ENCODE results near the gene XCL1.
A peak's percentile ranks its signal among the peaks of the same experiment; 100 is the strongest.

XCL1 gene

GRCh38 chr1:168608796-168609715 lies 32.7 kb downstream of the XCL1 start:
- H3K4me1 ChIP-seq (ENCODE audit: low read length), result no peaks in the 10 kb centered on the region
- H4K20me1 ChIP-seq (ENCODE audit: insufficient read depth, low read length), result no peaks in the 10 kb centered on the region
- no peak overlapping the region for H3K27ac ChIP-seq (ENCODE audit: low read length)
- no peaks in the 10 kb centered on the region for H3K27me3 ChIP-seq (ENCODE audit: low read depth, low read length)
- no peak overlapping the region for H3K4me3 ChIP-seq (ENCODE audit: low read length)
- no peak overlapping the region for H2AFZ ChIP-seq (ENCODE audit: low read depth, low read length)
- no peaks in the 10 kb centered on the region for H3K79me2 ChIP-seq (ENCODE audit: low read length)
- TF ChIP-seq EZH2phosphoT487 (IDR thresholded peaks at IDR 0.05; ENCODE audit: low read depth) (no peak), CTCF (IDR thresholded peaks at IDR 0.05; ENCODE audit: low read depth, low read length) (no peak)
- no peaks in the 10 kb centered on the region for H3K36me3 ChIP-seq (replicated peaks; ENCODE audit: low read depth, low read length)
- no peak overlapping the region for H3K9ac ChIP-seq (ENCODE audit: low read length)
- no peak overlapping the region for H3K4me2 ChIP-seq (ENCODE audit: low read length)
- H3K9me3 ChIP-seq (ENCODE audit: insufficient read depth, low read length), result no peaks in the 10 kb centered on the region

GRCh38 chr1:168609741-168610510 lies 33.5 kb downstream of the XCL1 start:
- Histone ChIP-seq H3K9me3 (ENCODE audit: insufficient read depth, low read length) (no peaks in the 10 kb centered on the region), H3K36me3 (replicated peaks; ENCODE audit: low read depth, low read length) (no peaks in the 10 kb centered on the region), H3K9ac (ENCODE audit: low read length) (no peak overlapping the region), H3K27ac (ENCODE audit: low read length) (no peak overlapping the region), H2AFZ (ENCODE audit: low read depth, low read length) (no peak overlapping the region), H4K20me1 (ENCODE audit: insufficient read depth, low read length) (no peaks in the 10 kb centered on the region), H3K4me1 (ENCODE audit: low read length) (no peaks in the 10 kb centered on the region), H3K4me3 (ENCODE audit: low read length) (no peak overlapping the region), H3K79me2 (ENCODE audit: low read length) (no peaks in the 10 kb centered on the region), H3K4me2 (ENCODE audit: low read length) (no peak overlapping the region), H3K27me3 (ENCODE audit: low read depth, low read length) (no peaks in the 10 kb centered on the region)
- TF ChIP-seq CTCF (IDR thresholded peaks at IDR 0.05; ENCODE audit: low read depth, low read length), result peak; percentile 15; the same call in 1 of the 2 replicates
- no peak for TF ChIP-seq EZH2phosphoT487 (IDR thresholded peaks at IDR 0.05; ENCODE audit: low read depth)

GRCh38 chr1:168613038-168613451 lies 36.6 kb downstream of the XCL1 start:
- no peak overlapping the region for H2AFZ ChIP-seq (ENCODE audit: low read depth, low read length)
- H3K4me1 ChIP-seq (ENCODE audit: low read length), result no peaks in the 10 kb centered on the region
- H3K9me3 ChIP-seq (ENCODE audit: insufficient read depth, low read length), result no peaks in the 10 kb centered on the region
- TF ChIP-seq EZH2phosphoT487 (IDR thresholded peaks at IDR 0.05; ENCODE audit: low read depth) (no peak), CTCF (IDR thresholded peaks at IDR 0.05; ENCODE audit: low read depth, low read length) (no peak)
- no peak overlapping the region for H3K4me3 ChIP-seq (ENCODE audit: low read length)
- no peaks in the 10 kb centered on the region for H3K36me3 ChIP-seq (replicated peaks; ENCODE audit: low read depth, low read length)
- no peak overlapping the region for H3K27ac ChIP-seq (ENCODE audit: low read length)
- H3K4me2 ChIP-seq (ENCODE audit: low read length), result no peak overlapping the region
- no peaks in the 10 kb centered on the region for H3K27me3 ChIP-seq (ENCODE audit: low read depth, low read length)
- H3K79me2 ChIP-seq (ENCODE audit: low read length), result no peaks in the 10 kb centered on the region
- no peak overlapping the region for H3K9ac ChIP-seq (ENCODE audit: low read length)
- H4K20me1 ChIP-seq (ENCODE audit: insufficient read depth, low read length), result no peaks in the 10 kb centered on the region

GRCh38 chr1:168613691-168614231 lies 37.4 kb downstream of the XCL1 start:
- Histone ChIP-seq H3K36me3 (replicated peaks; ENCODE audit: low read depth, low read length) (no peaks in the 10 kb centered on the region), H3K27ac (ENCODE audit: low read length) (no peak overlapping the region), H3K4me2 (ENCODE audit: low read length) (no peak overlapping the region), H3K27me3 (ENCODE audit: low read depth, low read length) (no peaks in the 10 kb centered on the region), H3K79me2 (ENCODE audit: low read length) (no peaks in the 10 kb centered on the region), H3K4me3 (ENCODE audit: low read length) (no peak overlapping the region), H3K9me3 (ENCODE audit: insufficient read depth, low read length) (no peaks in the 10 kb centered on the region), H3K9ac (ENCODE audit: low read length) (no peak overlapping the region), H3K4me1 (ENCODE audit: low read length) (no peaks in the 10 kb centered on the region), H2AFZ (ENCODE audit: low read depth, low read length) (no peak overlapping the region), H4K20me1 (ENCODE audit: insufficient read depth, low read length) (no peaks in the 10 kb centered on the region)
- TF ChIP-seq CTCF (IDR thresholded peaks at IDR 0.05; ENCODE audit: low read depth, low read length) (no peak), EZH2phosphoT487 (IDR thresholded peaks at IDR 0.05; ENCODE audit: low read depth) (no peak)

All from OCI-LY3 (cell line).